Measurements from ENCODE around the gene ABO. TPM values are rescaled to one million over a fixed set of nuclear protein-coding genes. Genes with fewer than 3 reads are reported as not detected.

The ABO gene
- total and polyA plus RNA-seq, 2 of the 8 experiments (the other 6 are each of a cell fraction or from before 2014, with no cell fraction given), result 0.03 TPM; not detected in 1

GRCh38 chr9:133273819-133274218 lies 1.2 kb downstream of the ABO start:
- H4K8ac ChIP-seq (ENCODE audit: extremely low read depth, insufficient read depth, low read length), result no peak overlapping the region
- no peak for TF ChIP-seq BCL11A (IDR thresholded peaks at IDR 0.05; ENCODE audit: low read depth in 2 of 2, low read length in 2 of 2)
- TF ChIP-seq CHD2 (IDR thresholded peaks at IDR 0.05; ENCODE audit: low read length), result no peak
- TF ChIP-seq HDAC2 (IDR thresholded peaks at IDR 0.05; ENCODE audit: borderline replicate concordance in 1 of 2, low read depth in 2 of 2, low read length in 2 of 2), result no peak
- TF ChIP-seq CEBPB (IDR thresholded peaks at IDR 0.05; ENCODE audit: low read depth, low read length), result no peak
- no peak overlapping the region for H2BK5ac ChIP-seq (ENCODE audit: low read depth, low read length)
- H3K14ac ChIP-seq (ENCODE audit: insufficient read length), result no peak overlapping the region
- no peak for FAIRE-seq
- no peaks in the 10 kb centered on the region for H3K79me1 ChIP-seq (ENCODE audit: low read depth, low read length)
- H3K23ac ChIP-seq (ENCODE audit: insufficient read length), result no peak overlapping the region
- 86% methylated on average over 10 of the region's 11 CpGs; no CpG with 5 or more reads in 1 of the 2 experiments for WGBS, 2 experiments (ENCODE audit: extremely low coverage in 1 of 2, insufficient coverage in 1 of 2, insufficient read length in 1 of 2, insufficient replicate concordance in 2 of 2, low coverage in 1 of 2, low lambda C conversion rate in 2 of 2, missing lambda C conversion rate in 1 of 2)
- H3K4me2 ChIP-seq (ENCODE audit: insufficient read depth in 1 of 2, low read depth in 2 of 2, low read length in 2 of 2), result no peak overlapping the region; a peak in 1 of 4 replicates
- no peak overlapping the region for H2AFZ ChIP-seq (ENCODE audit: low read length)
- no peaks in the 10 kb centered on the region for H3K79me2 ChIP-seq (ENCODE audit: control insufficient read depth in 1 of 2, insufficient read depth in 2 of 2, low read length in 2 of 2)
- no peak overlapping the region for H2BK20ac ChIP-seq (ENCODE audit: low read length)
- no peak overlapping the region for H2BK120ac ChIP-seq (replicated peaks; ENCODE audit: low read depth, low read length)
- H4K91ac ChIP-seq (replicated peaks; ENCODE audit: insufficient read length, low read length), result no peak overlapping the region
- H3K18ac ChIP-seq (ENCODE audit: extremely low read depth, low read length), result no peak overlapping the region
- no peaks in the 10 kb centered on the region; a peak in 2 of 8 replicates for H3K36me3 ChIP-seq (ENCODE audit: control insufficient read depth in 2 of 4, insufficient read depth in 4 of 4, low read length in 3 of 4)
- no peak overlapping the region for H2BK12ac ChIP-seq (ENCODE audit: low read depth, low read length)
- no peak overlapping the region for H3K27ac ChIP-seq (ENCODE audit: low read depth, low read length)
- no peak overlapping the region for H3K4ac ChIP-seq (replicated peaks; ENCODE audit: insufficient read length, low read depth, low read length)
- ChIA-PET CTCF (ENCODE audit: partially characterized antibody) (interaction anchor here (1.6 to 1.7 kb wide), 2 partner anchors 86 to 87 kb away, joined by 4 to 12 read pairs; no protein-coding TSS in a partner anchor), POLR2A (ENCODE audit: partially characterized antibody) (no interaction called here)
- H3K4me1 ChIP-seq (replicated peaks in 1 of 4; ENCODE audit: control insufficient read depth in 3 of 4, insufficient read depth in 4 of 4, low read length in 3 of 4), result no peaks in the 10 kb centered on the region; a peak in 1 of 7 replicates
- H3K9me3 ChIP-seq (ENCODE audit: insufficient read depth in 2 of 2, low read depth in 1 of 2, low read length in 1 of 2), result peaks cover 13 to 16% of the 10 kb centered on the region in 2 experiments; a peak in 3 of 4 replicates
- no peaks in the 10 kb centered on the region for H4K20me1 ChIP-seq (replicated peaks in 1 of 2; ENCODE audit: control insufficient read depth in 1 of 2, insufficient read depth in 2 of 2, low read length in 2 of 2)
- peaks cover 34 to 55% (median 47%) of the 10 kb centered on the region in 4 experiments for H3K27me3 ChIP-seq (replicated peaks in 1 of 4; ENCODE audit: control insufficient read depth in 3 of 4, extremely low read depth in 1 of 4, insufficient read depth in 3 of 4, low read length in 3 of 4)
- DNase-seq (ENCODE audit: low read depth in 1 of 2, low spot score in 2 of 2), result no peak
- no peak overlapping the region for H3K56ac ChIP-seq (replicated peaks; ENCODE audit: insufficient read length, low read depth, low read length)
- no peak overlapping the region for H3K9ac ChIP-seq (replicated peaks in 1 of 4; ENCODE audit: extremely low read depth in 1 of 4, low read depth in 3 of 4, low read length in 3 of 4)
- no peak overlapping the region for H2AK5ac ChIP-seq (ENCODE audit: low read depth, low read length)
- peaks cover 9% of the 10 kb centered on the region; the same call in 1 of the 2 replicates for H3K23me2 ChIP-seq (ENCODE audit: low read depth, low read length)
- no peak overlapping the region for H2BK15ac ChIP-seq (ENCODE audit: low read length)
- no peak overlapping the region for H3K4me3 ChIP-seq (ENCODE audit: extremely low read depth in 1 of 4, insufficient read depth in 2 of 4, low read depth in 3 of 4, low read length in 4 of 4)
- no peak overlapping the region for H4K5ac ChIP-seq (ENCODE audit: insufficient read length, low read depth, low read length)
